Measurements from ENCODE around the gene ZNF185. TPM values are rescaled to one million over a fixed set of nuclear protein-coding genes. Genes with fewer than 3 reads are reported as not detected.

Gene ZNF185
- total RNA-seq, 1 experiment from 2014 or later: 2.1 TPM

DNA sequence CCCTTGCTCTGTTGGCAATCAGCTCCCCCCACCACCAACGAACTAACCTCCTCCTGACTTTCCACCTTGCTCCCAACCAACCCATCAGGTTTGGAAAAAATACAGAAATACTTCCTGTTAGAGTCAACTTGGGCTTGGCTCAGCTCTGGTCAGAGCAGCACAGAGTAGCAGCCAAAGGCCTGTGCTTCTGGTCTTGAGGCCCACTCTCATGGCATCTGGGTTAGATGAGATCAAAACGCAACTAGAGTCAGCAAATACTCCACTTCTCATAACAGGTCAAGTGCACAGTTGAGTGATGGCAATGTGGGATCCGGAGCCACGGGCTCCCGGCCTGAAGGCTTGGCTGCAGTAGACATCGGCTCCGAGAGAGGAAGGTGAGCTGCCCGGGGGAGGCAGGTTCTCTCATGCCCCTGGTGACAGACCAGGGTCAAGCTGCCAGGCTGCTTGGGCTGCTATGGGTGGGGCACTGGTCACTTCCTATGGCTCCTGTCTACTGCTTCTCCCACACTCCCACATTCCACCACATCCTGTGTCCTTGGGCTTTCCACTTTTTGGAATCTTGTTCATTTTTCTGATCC, 34.8 kb downstream of the ZNF185 start:
- no TSS peak for BruUV-seq (replicated peaks)
- TF ChIP-seq, protein P1, sequence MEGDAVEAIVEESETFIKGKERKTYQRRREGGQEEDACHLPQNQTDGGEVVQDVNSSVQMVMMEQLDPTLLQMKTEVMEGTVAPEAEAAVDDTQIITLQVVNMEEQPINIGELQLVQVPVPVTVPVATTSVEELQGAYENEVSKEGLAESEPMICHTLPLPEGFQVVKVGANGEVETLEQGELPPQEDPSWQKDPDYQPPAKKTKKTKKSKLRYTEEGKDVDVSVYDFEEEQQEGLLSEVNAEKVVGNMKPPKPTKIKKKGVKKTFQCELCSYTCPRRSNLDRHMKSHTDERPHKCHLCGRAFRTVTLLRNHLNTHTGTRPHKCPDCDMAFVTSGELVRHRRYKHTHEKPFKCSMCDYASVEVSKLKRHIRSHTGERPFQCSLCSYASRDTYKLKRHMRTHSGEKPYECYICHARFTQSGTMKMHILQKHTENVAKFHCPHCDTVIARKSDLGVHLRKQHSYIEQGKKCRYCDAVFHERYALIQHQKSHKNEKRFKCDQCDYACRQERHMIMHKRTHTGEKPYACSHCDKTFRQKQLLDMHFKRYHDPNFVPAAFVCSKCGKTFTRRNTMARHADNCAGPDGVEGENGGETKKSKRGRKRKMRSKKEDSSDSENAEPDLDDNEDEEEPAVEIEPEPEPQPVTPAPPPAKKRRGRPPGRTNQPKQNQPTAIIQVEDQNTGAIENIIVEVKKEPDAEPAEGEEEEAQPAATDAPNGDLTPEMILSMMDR (conservative IDR thresholded peaks at IDR 0.05; ENCODE audit: low read depth, low read length): no peak
- no peak for TF ChIP-seq EZH2 (IDR thresholded peaks at IDR 0.05; ENCODE audit: borderline replicate concordance, low read depth, low read length, poor library complexity, severe bottlenecking)
- no peak overlapping the region for H3K4me3 ChIP-seq (ENCODE audit: low read depth, low read length, poor library complexity, severe bottlenecking)
- ChIA-PET POLR2A (ENCODE audit: low non-redundant PET) (no interaction called here), CTCF (no interaction called here)
- no peak overlapping the region for H3K27ac ChIP-seq (ENCODE audit: low read depth, low read length, poor library complexity, severe bottlenecking)
- H3K36me3 ChIP-seq (ENCODE audit: insufficient read depth, low read length, poor library complexity, severe bottlenecking): no peaks in the 10 kb centered on the region
- no peaks in the 10 kb centered on the region for H3K9me3 ChIP-seq (ENCODE audit: low read depth, low read length, poor library complexity, severe bottlenecking)
- no peak for DNase-seq (ENCODE audit: low spot score)
- intact Hi-C loops (cut with micrococcal nuclease; ENCODE audit: unreplicated experiment): no loop called here
- H3K4me1 ChIP-seq (ENCODE audit: insufficient read depth, low read length, poor library complexity, severe bottlenecking): no peaks in the 10 kb centered on the region
- H3K27me3 ChIP-seq (replicated peaks; ENCODE audit: insufficient read depth, low read depth, low read length, poor library complexity): no peaks in the 10 kb centered on the region

DNA sequence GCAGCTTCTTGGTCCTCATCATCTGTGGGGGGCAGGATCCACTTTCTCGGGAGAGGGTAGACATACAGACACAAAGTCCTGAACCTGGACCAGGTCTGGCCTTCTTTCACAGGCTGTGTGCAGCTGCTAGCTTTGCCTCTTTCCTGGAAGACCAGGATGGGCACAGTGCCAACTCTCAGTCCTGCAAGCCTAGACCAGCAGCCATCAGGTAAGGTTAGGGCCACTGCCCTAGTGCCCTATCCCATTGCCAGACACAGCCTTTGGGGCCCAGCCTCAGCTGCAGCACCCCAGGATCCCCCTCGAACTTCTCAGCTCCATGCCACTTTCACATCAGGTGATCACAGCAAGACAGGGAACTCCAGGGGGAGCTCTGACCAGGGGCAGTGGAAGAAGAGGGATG, 38.4 kb downstream of the ZNF185 start:
- TF ChIP-seq, protein P1 (conservative IDR thresholded peaks at IDR 0.05; ENCODE audit: low read depth, low read length): no peak
- no peak for TF ChIP-seq EZH2 (IDR thresholded peaks at IDR 0.05; ENCODE audit: borderline replicate concordance, low read depth, low read length, poor library complexity, severe bottlenecking)
- POLR2A ChIA-PET (ENCODE audit: low non-redundant PET): no interaction called here
- no peak overlapping the region for H3K4me3 ChIP-seq (ENCODE audit: low read depth, low read length, poor library complexity, severe bottlenecking)
- H3K36me3 ChIP-seq (ENCODE audit: insufficient read depth, low read length, poor library complexity, severe bottlenecking): no peaks in the 10 kb centered on the region
- CTCF ChIA-PET: no interaction called here
- no peak for DNase-seq (ENCODE audit: low spot score)
- BruUV-seq (replicated peaks): no TSS peak
- no peak overlapping the region for H3K27ac ChIP-seq (ENCODE audit: low read depth, low read length, poor library complexity, severe bottlenecking)
- no peaks in the 10 kb centered on the region for H3K9me3 ChIP-seq (ENCODE audit: low read depth, low read length, poor library complexity, severe bottlenecking)
- H3K27me3 ChIP-seq (replicated peaks; ENCODE audit: insufficient read depth, low read depth, low read length, poor library complexity): no peaks in the 10 kb centered on the region
- intact Hi-C loops (cut with micrococcal nuclease; ENCODE audit: unreplicated experiment): no loop called here
- H3K4me1 ChIP-seq (ENCODE audit: insufficient read depth, low read length, poor library complexity, severe bottlenecking): no peaks in the 10 kb centered on the region

DNA sequence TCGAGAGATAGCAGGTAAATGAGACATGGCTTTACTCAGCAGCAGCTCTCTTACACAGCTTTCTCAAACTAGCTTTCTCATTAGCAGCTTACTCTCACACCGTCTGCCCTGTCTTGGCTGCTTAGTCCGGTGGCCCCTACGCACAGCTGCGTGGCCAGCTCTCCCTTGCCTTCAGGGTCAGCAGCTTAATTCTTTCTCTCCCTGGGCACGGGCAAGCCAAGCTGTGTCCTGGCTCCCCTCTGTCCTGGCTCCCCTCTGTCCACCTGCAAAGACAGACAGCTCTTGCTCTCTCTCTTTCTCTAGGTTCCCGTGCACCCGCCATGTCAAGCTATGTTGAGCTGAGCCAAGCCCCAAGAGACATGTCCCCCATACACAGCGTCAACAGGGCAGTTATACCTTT, 39.4 kb downstream of the ZNF185 start:
- DNase-seq (ENCODE audit: low spot score): no peak
- H3K9me3 ChIP-seq (ENCODE audit: low read depth, low read length, poor library complexity, severe bottlenecking): no peaks in the 10 kb centered on the region
- TF ChIP-seq EZH2 (IDR thresholded peaks at IDR 0.05; ENCODE audit: borderline replicate concordance, low read depth, low read length, poor library complexity, severe bottlenecking): no peak
- TF ChIP-seq, protein P1 (conservative IDR thresholded peaks at IDR 0.05; ENCODE audit: low read depth, low read length): no peak
- H3K27me3 ChIP-seq (replicated peaks; ENCODE audit: insufficient read depth, low read depth, low read length, poor library complexity): no peaks in the 10 kb centered on the region
- intact Hi-C loops (cut with micrococcal nuclease; ENCODE audit: unreplicated experiment): no loop called here
- no TSS peak for BruUV-seq (replicated peaks)
- no peaks in the 10 kb centered on the region for H3K4me1 ChIP-seq (ENCODE audit: insufficient read depth, low read length, poor library complexity, severe bottlenecking)
- ChIA-PET POLR2A (ENCODE audit: low non-redundant PET) (no interaction called here), CTCF (no interaction called here)
- H3K4me3 ChIP-seq (ENCODE audit: low read depth, low read length, poor library complexity, severe bottlenecking): no peak overlapping the region
- no peak overlapping the region for H3K27ac ChIP-seq (ENCODE audit: low read depth, low read length, poor library complexity, severe bottlenecking)
- H3K36me3 ChIP-seq (ENCODE audit: insufficient read depth, low read length, poor library complexity, severe bottlenecking): no peaks in the 10 kb centered on the region
